GM12874 (cell line): ENCODE measurements around the gene SIVA1.

Experiments used
- CTCF ChIP-seq: IDR thresholded peaks from 2 replicates; pipeline ENCODE4 v1.5.1; 2011; ENCODE audit warnings: low read depth, mild to moderate bottlenecking, control low read depth, low read length, moderate library complexity; ENCODE audit not compliant: insufficient read depth

Gene SIVA1

DNA sequence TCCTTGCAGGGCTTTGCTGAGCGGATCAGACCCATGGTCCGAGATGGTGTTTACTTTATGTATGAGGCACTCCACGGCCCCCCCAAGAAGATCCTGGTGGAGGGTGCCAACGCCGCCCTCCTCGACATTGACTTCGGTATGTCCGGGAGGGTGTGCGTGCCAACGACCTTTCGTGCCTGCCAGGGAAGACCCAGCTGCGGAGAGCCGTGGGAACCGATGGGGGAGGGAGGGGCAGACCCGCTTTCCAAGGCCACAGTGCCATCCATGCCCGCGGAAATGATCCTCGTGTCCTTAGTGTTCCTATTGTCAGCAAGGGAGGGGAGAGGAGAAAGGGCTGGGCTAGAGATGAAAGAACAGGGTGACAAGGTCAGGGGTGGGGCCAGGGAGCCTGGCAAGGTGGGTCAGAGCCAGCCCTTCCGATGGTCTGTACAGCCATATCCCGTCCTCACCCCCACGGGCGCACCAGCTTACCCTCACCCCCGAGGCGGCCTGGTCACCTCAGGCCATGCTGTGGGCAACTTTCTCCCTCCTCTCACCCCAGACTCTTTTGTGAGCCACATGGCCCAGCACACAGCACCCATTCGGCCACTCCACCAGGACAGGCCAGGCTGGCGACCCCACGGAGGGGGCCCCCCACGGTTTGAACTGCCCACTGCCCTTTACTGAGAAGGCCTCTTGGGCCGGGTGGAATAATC is 11.7 kb upstream of the SIVA1 start:
- no peak for TF ChIP-seq CTCF

GRCh38 chr14:104741803-104742251 is 11.1 kb upstream of the SIVA1 start:
- no peak for TF ChIP-seq CTCF

- no peak for TF ChIP-seq CTCF
Measured at GRCh38 chr14:104742586-104743455, 10.1 kb upstream of the SIVA1 start.

DNA sequence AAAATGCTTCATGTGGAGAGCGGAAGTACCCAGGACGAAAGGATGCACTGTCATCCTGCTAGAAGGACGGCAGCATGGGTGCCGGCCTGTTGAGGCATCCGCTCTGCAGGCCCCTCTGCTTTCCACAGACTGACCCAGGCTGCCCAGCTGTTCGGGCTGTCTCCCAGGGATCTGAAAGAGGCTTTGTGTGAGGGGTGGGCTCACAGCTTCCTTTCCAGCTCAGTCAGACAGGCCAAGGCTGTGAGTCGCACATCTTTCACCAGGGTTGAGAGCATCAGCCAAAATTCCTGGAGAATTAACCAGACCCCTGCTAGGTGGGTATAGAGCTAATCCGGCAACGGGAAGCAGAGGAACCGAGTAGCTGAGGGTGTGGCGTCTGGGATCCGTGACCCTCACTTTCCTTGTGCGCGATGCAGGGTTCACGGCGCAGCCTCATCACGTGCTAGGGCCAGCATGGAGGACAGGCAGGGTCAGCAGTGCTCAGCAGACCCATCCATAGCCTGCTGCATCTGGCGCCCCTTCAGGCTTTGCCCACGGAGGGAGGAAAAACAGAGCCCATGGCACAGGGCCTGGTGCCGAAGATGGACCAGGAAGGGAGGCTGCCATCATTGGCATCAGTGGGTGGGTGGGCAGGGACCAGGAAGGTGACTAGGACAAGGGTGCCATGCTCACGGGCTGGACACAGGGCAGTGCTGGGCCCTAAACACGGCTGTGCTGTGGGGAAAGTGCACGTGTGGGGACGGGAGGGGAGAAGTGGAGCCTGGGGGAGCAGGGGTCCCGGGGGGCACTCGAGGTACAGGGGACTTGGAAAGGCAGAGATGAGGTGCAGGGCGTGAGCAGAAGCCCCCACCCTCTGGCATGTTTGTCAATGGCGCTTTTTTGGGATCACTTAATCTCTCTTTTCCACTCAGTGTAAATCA is 9.2 kb upstream of the SIVA1 start:
- TF ChIP-seq CTCF, result no peak

DNA sequence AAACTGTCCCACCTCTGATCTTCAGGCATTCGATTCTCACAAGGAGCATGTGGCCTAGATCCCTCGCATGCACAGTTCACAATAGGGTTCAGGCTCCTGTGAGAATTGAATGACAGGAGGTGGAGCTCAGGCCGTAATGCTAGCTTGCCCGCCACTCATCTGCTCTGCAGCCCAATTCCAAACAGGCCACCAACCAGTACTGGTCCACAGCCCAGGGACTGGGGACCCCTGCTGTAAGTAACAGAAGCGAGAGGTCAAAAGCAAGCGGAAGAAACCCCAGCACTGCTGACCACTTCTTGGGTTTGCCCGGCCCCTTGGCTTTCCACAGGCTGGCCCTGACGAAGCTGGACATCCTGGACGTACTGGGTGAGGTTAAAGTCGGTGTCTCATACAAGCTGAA is 8.5 kb upstream of the SIVA1 start:
- TF ChIP-seq CTCF, result no peak

DNA sequence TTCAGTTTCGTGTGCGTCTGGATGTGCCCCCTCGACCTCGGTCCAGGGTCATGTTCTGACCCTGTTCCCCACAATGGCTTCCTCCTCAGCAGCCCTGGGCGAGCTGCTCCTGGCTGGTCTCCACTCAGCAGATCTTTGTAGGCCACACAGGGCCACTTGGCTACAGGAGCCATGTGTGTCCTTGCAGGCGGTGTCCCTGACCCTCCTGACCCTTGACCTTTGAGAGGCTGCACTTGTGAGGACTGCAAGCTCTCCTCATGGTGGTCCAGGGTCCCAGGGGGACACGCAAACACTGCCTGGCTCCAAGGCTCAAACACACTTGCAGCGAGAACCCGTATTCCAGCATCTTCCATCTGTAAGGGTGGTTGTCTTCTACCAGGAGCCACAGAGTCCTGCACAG is 7.5 kb upstream of the SIVA1 start:
- TF ChIP-seq CTCF, result no peak
